ENCODE results near the gene COL4A3.

GRCh38 chr2:227117852-227118251, 46.6 kb upstream of the COL4A3 start:
- TF ChIP-seq ZNF436 (CRISPR knock-in tag; IDR thresholded peaks at IDR 0.05) (no peak), ESRRA (IDR thresholded peaks at IDR 0.05; ENCODE audit: borderline replicate concordance, low read depth) (no peak), NFIC (IDR thresholded peaks at IDR 0.05) (no peak)

All from K562 (cell line).